ENCODE measurements around the gene STAP1. TPM values are rescaled to one million over a fixed set of nuclear protein-coding genes. Genes with fewer than 3 reads are reported as not detected.

Gene STAP1
- total and polyA plus RNA-seq, 2 of the 8 experiments (the other 6 are each of a cell fraction or from before 2014, with no cell fraction given), result not detected

GRCh38 chr4:67550857-67551256 lies 7.7 kb upstream of the STAP1 start:
- Histone ChIP-seq H3K27me3 (replicated peaks in 1 of 4; ENCODE audit: control insufficient read depth in 3 of 4, extremely low read depth in 1 of 4, insufficient read depth in 3 of 4, low read length in 3 of 4) (no peaks in the 10 kb centered on the region), H3K18ac (ENCODE audit: extremely low read depth, low read length) (no peak overlapping the region), H3K23me2 (ENCODE audit: low read depth, low read length) (no peaks in the 10 kb centered on the region), H2AK5ac (ENCODE audit: low read depth, low read length) (no peak overlapping the region), H3K4me3 (ENCODE audit: extremely low read depth in 1 of 4, insufficient read depth in 2 of 4, low read depth in 3 of 4, low read length in 4 of 4) (no peak overlapping the region), H3K27ac (ENCODE audit: low read depth, low read length) (no peak overlapping the region), H2BK15ac (ENCODE audit: low read length) (no peak overlapping the region), H4K91ac (replicated peaks; ENCODE audit: insufficient read length, low read length) (no peak overlapping the region), H4K8ac (ENCODE audit: extremely low read depth, insufficient read depth, low read length) (no peak overlapping the region), H2BK120ac (replicated peaks; ENCODE audit: low read depth, low read length) (no peak overlapping the region), H4K20me1 (replicated peaks in 1 of 2; ENCODE audit: control insufficient read depth in 1 of 2, insufficient read depth in 2 of 2, low read length in 2 of 2) (no peaks in the 10 kb centered on the region), H3K36me3 (ENCODE audit: control insufficient read depth in 2 of 4, insufficient read depth in 4 of 4, low read length in 3 of 4) (no peaks in the 10 kb centered on the region), H3K79me1 (ENCODE audit: low read depth, low read length) (no peaks in the 10 kb centered on the region), H3K4me2 (ENCODE audit: insufficient read depth in 1 of 2, low read depth in 2 of 2, low read length in 2 of 2) (no peak overlapping the region), H3K79me2 (ENCODE audit: control insufficient read depth in 1 of 2, insufficient read depth in 2 of 2, low read length in 2 of 2) (no peaks in the 10 kb centered on the region), H3K9ac (replicated peaks in 1 of 4; ENCODE audit: extremely low read depth in 1 of 4, low read depth in 3 of 4, low read length in 3 of 4) (no peak overlapping the region), H2BK20ac (ENCODE audit: low read length) (no peak overlapping the region), H3K23ac (ENCODE audit: insufficient read length) (no peak overlapping the region), H3K9me3 (ENCODE audit: insufficient read depth in 2 of 2, low read depth in 1 of 2, low read length in 1 of 2) (no peaks in the 10 kb centered on the region), H4K5ac (ENCODE audit: insufficient read length, low read depth, low read length) (no peak overlapping the region), H3K56ac (replicated peaks; ENCODE audit: insufficient read length, low read depth, low read length) (no peak overlapping the region), H2BK5ac (ENCODE audit: low read depth, low read length) (no peak overlapping the region), H3K14ac (ENCODE audit: insufficient read length) (no peak overlapping the region), H2BK12ac (ENCODE audit: low read depth, low read length) (no peak overlapping the region), H3K4ac (replicated peaks; ENCODE audit: insufficient read length, low read depth, low read length) (no peak overlapping the region), H2AFZ (ENCODE audit: low read length) (no peak overlapping the region), H3K4me1 (replicated peaks in 1 of 4; ENCODE audit: control insufficient read depth in 3 of 4, insufficient read depth in 4 of 4, low read length in 3 of 4) (no peaks in the 10 kb centered on the region)
- FAIRE-seq (no peak), DNase-seq (ENCODE audit: low read depth in 1 of 2, low spot score in 2 of 2) (no peak)
- CTCF ChIA-PET (ENCODE audit: partially characterized antibody), result interaction anchor here (1.1 kb wide), 1 partner anchor 15 kb away, joined by 3 read pairs; no protein-coding TSS in a partner anchor
- 93% methylated on average over 3 of the region's 3 CpGs; no CpG with 5 or more reads in 1 of the 2 experiments for WGBS, 2 experiments (ENCODE audit: extremely low coverage in 1 of 2, insufficient coverage in 1 of 2, insufficient read length in 1 of 2, insufficient replicate concordance in 2 of 2, low coverage in 1 of 2, low lambda C conversion rate in 2 of 2, missing lambda C conversion rate in 1 of 2)
- TF ChIP-seq ATF3 (IDR thresholded peaks at IDR 0.05; ENCODE audit: insufficient read depth, low read depth, low read length) (no peak), RBBP5 (IDR thresholded peaks at IDR 0.05; ENCODE audit: borderline replicate concordance, low read depth, low read length) (no peak), SIN3A (conservative IDR thresholded peaks at IDR 0.05 in 1 of 2, IDR thresholded peaks at IDR 0.05 in 1 of 2; ENCODE audit: low read depth in 1 of 2, low read length in 2 of 2) (no peak), TEAD4 (IDR thresholded peaks at IDR 0.05; ENCODE audit: low read depth, low read length) (no peak), JUND (IDR thresholded peaks at IDR 0.05; ENCODE audit: low read length) (no peak), EP300 (IDR thresholded peaks at IDR 0.05; ENCODE audit: borderline replicate concordance in 1 of 2, low read depth in 2 of 2, low read length in 2 of 2) (no peak), MAFK (IDR thresholded peaks at IDR 0.05; ENCODE audit: low read depth, low read length) (no peak), POLR2A (IDR thresholded peaks at IDR 0.05; ENCODE audit: control extremely low read depth in 1 of 2, low read depth in 2 of 2, low read length in 2 of 2) (no peak)
- POLR2A ChIA-PET (ENCODE audit: partially characterized antibody), result no interaction called here

Measured in H1 (cell line).